ENCODE measurements around the gene STAC3. TPM values are rescaled to one million over a fixed set of nuclear protein-coding genes. Genes with fewer than 3 reads are reported as not detected.
A peak's percentile ranks its signal among the peaks of the same experiment; 100 is the strongest.

Gene STAC3
- total and polyA plus RNA-seq, 9 of the 15 experiments (the other 6 are each of a cell fraction or from before 2014, with no cell fraction given) = 0.45 to 6.4 (median 3.3) TPM

- TF ChIP-seq THRB (CRISPR knock-in tag; conservative IDR thresholded peaks at IDR 0.05) (no peak), TAF9B (IDR thresholded peaks at IDR 0.05; ENCODE audit: partially characterized antibody) (no peak), YY1 (IDR thresholded peaks at IDR 0.05; ENCODE audit: borderline replicate concordance in 1 of 3, control insufficient read depth in 1 of 3, extremely low read depth in 1 of 3, insufficient read depth in 3 of 3, insufficient read length in 1 of 3, insufficient replicate concordance in 2 of 3, low read depth in 1 of 3, low read length in 2 of 3) (peak in 2 of 3 experiments; percentile 43 to 64), BRF2 (IDR thresholded peaks at IDR 0.05; ENCODE audit: borderline replicate concordance, insufficient read depth, insufficient read length) (no peak), RFX7 (CRISPR knock-in tag; IDR thresholded peaks at IDR 0.05) (no peak), ZNF274 (IDR thresholded peaks at IDR 0.05; ENCODE audit: borderline replicate concordance, low read depth, low read length) (no peak), ILF3 (IDR thresholded peaks at IDR 0.05; ENCODE audit: borderline replicate concordance) (no peak), HCFC1 (IDR thresholded peaks at IDR 0.05; ENCODE audit: low read depth, low read length) (peak; percentile 50), PCBP1 (IDR thresholded peaks at IDR 0.05; ENCODE audit: low read depth, low read length, poor library complexity, severe bottlenecking) (peak; percentile 46), ZNF398 (CRISPR knock-in tag; IDR thresholded peaks at IDR 0.05) (no peak), FUS (optimal IDR thresholded peaks at IDR 0.05; ENCODE audit: low read depth, low read length) (no peak), ZFPM2 (CRISPR knock-in tag; IDR thresholded peaks at IDR 0.05) (no peak), BACH1 (tag; IDR thresholded peaks at IDR 0.05) (no peak), NCOA1 (IDR thresholded peaks at IDR 0.05; ENCODE audit: low read depth) (no peak), ZBTB34 (CRISPR knock-in tag; IDR thresholded peaks at IDR 0.05) (no peak), TOE1 (IDR thresholded peaks at IDR 0.05; ENCODE audit: borderline replicate concordance) (no peak), TOE1 (CRISPR knock-in tag; IDR thresholded peaks at IDR 0.05; ENCODE audit: borderline replicate concordance, low read depth) (peak; percentile 70; the same call in 1 of the 2 replicates), MAFG (tag; conservative IDR thresholded peaks at IDR 0.05) (no peak), NCOA2 (IDR thresholded peaks at IDR 0.05; ENCODE audit: partially characterized antibody in 2 of 2) (no peak), ETV1 (tag; conservative IDR thresholded peaks at IDR 0.05; ENCODE audit: low read depth) (no peak), HSF4 (CRISPR knock-in tag; IDR thresholded peaks at IDR 0.05; ENCODE audit: borderline replicate concordance) (no peak), ERF (CRISPR knock-in tag; IDR thresholded peaks at IDR 0.05) (no peak)
Observed at GRCh38 chr12:57238854-57239554, 12.0 kb downstream of the STAC3 start (continued).
